Measurements from ENCODE around the gene NPC1.
"Not testable (repeated sequence)": the region's sequence is repeated elsewhere in the genome, so short reads cannot be mapped to it uniquely, and the experiment has no call there.

Gene NPC1

GRCh38 chr18:23526501-23527063, 59.7 kb downstream of the NPC1 start:
- no peak for DNase-seq (ENCODE audit: extremely low read depth in 1 of 2, low read depth in 1 of 2)

GRCh38 chr18:23524213-23524707, 62.0 kb downstream of the NPC1 start:
- DNase-seq (ENCODE audit: extremely low read depth in 1 of 2, low read depth in 1 of 2) = no peak

- DNase-seq (ENCODE audit: extremely low read depth in 1 of 2, low read depth in 1 of 2) = no peak
These were observed 62.7 kb downstream of the NPC1 start for GRCh38 chr18:23523429-23524212.

GRCh38 chr18:23521907-23522306, 64.4 kb downstream of the NPC1 start:
- DNase-seq (ENCODE audit: extremely low read depth in 1 of 2, low read depth in 1 of 2) = no peak

GRCh38 chr18:23521271-23521670, 65.0 kb downstream of the NPC1 start:
- no peak for DNase-seq (ENCODE audit: extremely low read depth in 1 of 2, low read depth in 1 of 2)

GRCh38 chr18:23519734-23520133, 66.6 kb downstream of the NPC1 start:
- no peak for DNase-seq (ENCODE audit: extremely low read depth in 1 of 2, low read depth in 1 of 2)

- peak; percentile 29 to 68 for DNase-seq (ENCODE audit: extremely low read depth in 1 of 2, low read depth in 1 of 2)
These were observed 70.3 kb downstream of the NPC1 start for GRCh38 chr18:23515911-23516546.

GRCh38 chr18:23512641-23513040, 73.7 kb downstream of the NPC1 start:
- DNase-seq (ENCODE audit: extremely low read depth in 1 of 2, low read depth in 1 of 2) = no peak

- DNase-seq (ENCODE audit: extremely low read depth in 1 of 2, low read depth in 1 of 2) = not testable (repeated sequence)
These were observed 74.1 kb downstream of the NPC1 start for GRCh38 chr18:23512216-23512615.

GRCh38 chr18:23510923-23511322, 75.4 kb downstream of the NPC1 start:
- DNase-seq (ENCODE audit: extremely low read depth in 1 of 2, low read depth in 1 of 2) = not testable (repeated sequence)

- no peak for DNase-seq (ENCODE audit: extremely low read depth in 1 of 2, low read depth in 1 of 2)
These were observed 79.9 kb downstream of the NPC1 start for GRCh38 chr18:23506393-23506792.

- DNase-seq (ENCODE audit: extremely low read depth in 1 of 2, low read depth in 1 of 2) = no peak
These were observed 81.6 kb downstream of the NPC1 start for GRCh38 chr18:23504720-23505119.

GRCh38 chr18:23503963-23504344, 82.4 kb downstream of the NPC1 start:
- no peak for DNase-seq (ENCODE audit: extremely low read depth in 1 of 2, low read depth in 1 of 2)

GRCh38 chr18:23503038-23503962, 83.0 kb downstream of the NPC1 start, which contains the start of gene RMC1:
TSS of gene RMC1 (plus strand) at chr18:23503511. CDS start at chr18:23503619, 108 bp downstream.
- DNase-seq (ENCODE audit: extremely low read depth in 1 of 2, low read depth in 1 of 2) = peak; percentile 95 to 97

GRCh38 chr18:23502516-23503037, 83.7 kb downstream of the NPC1 start:
- no peak for DNase-seq (ENCODE audit: extremely low read depth in 1 of 2, low read depth in 1 of 2)

GRCh38 chr18:23501626-23502025, 84.7 kb downstream of the NPC1 start:
- no peak for DNase-seq (ENCODE audit: extremely low read depth in 1 of 2, low read depth in 1 of 2)

- no peak for DNase-seq (ENCODE audit: extremely low read depth in 1 of 2, low read depth in 1 of 2)
These were observed 87.0 kb downstream of the NPC1 start for GRCh38 chr18:23499291-23499781.

- peak in 1 of 2 donors; percentile 54 for DNase-seq (ENCODE audit: extremely low read depth in 1 of 2, low read depth in 1 of 2)
These were observed 87.4 kb downstream of the NPC1 start for GRCh38 chr18:23498877-23499276.

- no peak for DNase-seq (ENCODE audit: extremely low read depth in 1 of 2, low read depth in 1 of 2)
These were observed 88.2 kb downstream of the NPC1 start for GRCh38 chr18:23498117-23498516.

GRCh38 chr18:23495723-23496440, 90.4 kb downstream of the NPC1 start:
- DNase-seq (ENCODE audit: extremely low read depth in 1 of 2, low read depth in 1 of 2) = no peak

All from stimulated activated CD8-positive, alpha-beta memory T cell treated with anti-CD3 and anti-CD28 coated beads, Interleukin-7, amount 100 ng/mL, for 48 hours (primary cell).